Activated CD8-positive, alpha-beta T cell treated with anti-CD3 and anti-CD28 coated beads, Interleukin-2, amount 10 ng/mL, durations not matched to agents 7 days and 5 days (primary cell): ENCODE measurements around the gene COX8A. TPM values are rescaled to one million over a fixed set of nuclear protein-coding genes. Genes with fewer than 3 reads are reported as not detected.
A peak's percentile ranks its signal among the peaks of the same experiment; 100 is the strongest.
"Not testable (repeated sequence)": the region's sequence is repeated elsewhere in the genome, so short reads cannot be mapped to it uniquely, and the experiment has no call there.

Experiments used
- ATAC-seq: fragments of 150-1000 bp; cut with Tn5 transposase; one replicate; pipeline ENCODE4 v1.10.0; 2021; ENCODE audit warnings: moderate library complexity
- CTCF ChIA-PET: fragments of 350-600 bp; sonication (Branson Sonifier 250); formaldehyde crosslinking; loops from one replicate; lab custom pipeline; 2021; ENCODE audit warnings: antibody characterized with exemption; lab: Charles Lee
- POLR2A ChIA-PET: fragments of 350-600 bp; sonication (Branson Sonifier 250); formaldehyde crosslinking; loops from one replicate; lab custom pipeline; 2021; ENCODE audit warnings: antibody characterized with exemption; lab: Charles Lee
- DNase-seq: peaks from one replicate; pipeline ENCODE4 v3.0.0-alpha.2; 2020
- H3K27ac Mint-ChIP-seq: one replicate; pipeline ENCODE4 v1.8.0; 2021; ENCODE audit warnings: mild to moderate bottlenecking, mixed read lengths
- H3K27me3 Mint-ChIP-seq: one replicate; pipeline ENCODE4 v1.8.0; 2021; ENCODE audit warnings: low read depth, mixed read lengths
- H3K36me3 Mint-ChIP-seq: one replicate; pipeline ENCODE4 v1.8.0; 2021; ENCODE audit warnings: low read depth, mixed read lengths
- H3K4me1 Mint-ChIP-seq: one replicate; pipeline ENCODE4 v1.8.0; 2021; ENCODE audit warnings: low read depth, mixed read lengths
- H3K4me3 Mint-ChIP-seq: one replicate; pipeline ENCODE4 v1.8.0; 2021; ENCODE audit warnings: mild to moderate bottlenecking, mixed read lengths
- H3K9me3 Mint-ChIP-seq: one replicate; pipeline ENCODE4 v1.8.0; 2022; ENCODE audit warnings: mixed read lengths; ENCODE audit not compliant: insufficient read depth
- total RNA-seq, 2 experiments: library from RNA; stranded (reverse); gene quantifications; one replicate each; pipeline ENCODE4 v1.2.3, GENCODE V29; 2021

COX8A gene
- total RNA-seq, 2 experiments from 2014 or later, result 528 to 569 TPM

DNA sequence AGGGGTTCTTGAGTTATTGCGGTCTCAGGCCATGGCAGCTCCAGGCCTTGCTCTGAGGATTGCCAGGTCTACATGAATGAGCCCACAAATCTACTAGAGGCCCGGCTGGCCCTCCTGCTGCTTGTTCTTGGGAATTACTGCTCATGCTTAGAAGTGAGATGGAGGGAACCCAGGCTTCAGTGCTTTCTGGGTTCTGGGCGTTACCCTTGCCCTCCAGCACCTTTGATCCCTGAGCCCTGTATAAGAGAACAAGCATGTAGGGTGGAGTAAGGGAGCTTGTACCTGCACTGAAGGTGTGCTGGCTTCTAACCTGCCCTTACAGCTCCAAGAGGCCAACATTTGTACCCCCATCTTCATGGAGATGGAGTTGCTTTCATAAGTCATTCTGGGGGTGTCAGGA lies 31.6 kb upstream of the COX8A start:
- Mint-ChIP-seq H3K9me3 (no peaks in the 10 kb centered on the region), H3K36me3 (peaks cover 15% of the 10 kb centered on the region), H3K27ac (no peak overlapping the region), H3K27me3 (no peaks in the 10 kb centered on the region), H3K4me1 (peaks cover 30% of the 10 kb centered on the region), H3K4me3 (no peak overlapping the region)
- ATAC-seq (no peak), DNase-seq (no peak)
- ChIA-PET POLR2A (no interaction called here), CTCF (interaction anchor here (0.7 to 6.7 kb wide), 2 partner anchors 106 to 175 kb away, joined by 3 to 188 read pairs; partner anchors contain the start of genes MARK2 and ZFTA)

DNA sequence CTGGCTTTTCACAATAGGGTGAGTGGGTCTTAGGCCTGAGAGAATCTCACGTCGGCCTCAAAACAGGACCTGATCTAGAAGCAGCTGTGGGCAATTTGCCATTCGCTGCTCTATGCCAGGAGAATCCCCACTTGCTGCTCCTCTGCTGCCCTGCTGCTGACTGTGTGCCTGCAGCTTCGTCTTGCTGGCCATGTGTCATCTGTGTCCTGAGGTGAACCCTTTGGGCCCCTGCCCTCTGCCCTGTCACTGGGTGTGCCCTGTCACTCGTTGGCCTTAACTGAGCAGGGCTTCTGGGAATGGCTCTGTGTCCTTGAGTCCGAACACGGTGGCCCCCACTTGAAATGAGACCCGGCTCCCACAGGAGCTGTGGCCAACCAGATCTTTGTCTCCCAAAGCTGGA lies 29.4 kb upstream of the COX8A start:
- Mint-ChIP-seq H3K4me3 (no peak overlapping the region), H3K9me3 (no peaks in the 10 kb centered on the region), H3K27me3 (no peaks in the 10 kb centered on the region), H3K27ac (no peak overlapping the region), H3K36me3 (peaks cover 22% of the 10 kb centered on the region), H3K4me1 (peaks cover 21% of the 10 kb centered on the region)
- ChIA-PET POLR2A (interaction anchor here (0.7 to 1.3 kb wide), 2 partner anchors 105 to 107 kb away, joined by 3 to 5 read pairs; no protein-coding TSS in a partner anchor), CTCF (interaction anchor here (0.6 to 6.7 kb wide), 26 partner anchors 9 to 177 kb away, joined by 3 to 188 read pairs (median 6); partner anchors contain the start of genes MARK2, RCOR2 and ZFTA)
- no peak for DNase-seq
- no peak for ATAC-seq

DNA sequence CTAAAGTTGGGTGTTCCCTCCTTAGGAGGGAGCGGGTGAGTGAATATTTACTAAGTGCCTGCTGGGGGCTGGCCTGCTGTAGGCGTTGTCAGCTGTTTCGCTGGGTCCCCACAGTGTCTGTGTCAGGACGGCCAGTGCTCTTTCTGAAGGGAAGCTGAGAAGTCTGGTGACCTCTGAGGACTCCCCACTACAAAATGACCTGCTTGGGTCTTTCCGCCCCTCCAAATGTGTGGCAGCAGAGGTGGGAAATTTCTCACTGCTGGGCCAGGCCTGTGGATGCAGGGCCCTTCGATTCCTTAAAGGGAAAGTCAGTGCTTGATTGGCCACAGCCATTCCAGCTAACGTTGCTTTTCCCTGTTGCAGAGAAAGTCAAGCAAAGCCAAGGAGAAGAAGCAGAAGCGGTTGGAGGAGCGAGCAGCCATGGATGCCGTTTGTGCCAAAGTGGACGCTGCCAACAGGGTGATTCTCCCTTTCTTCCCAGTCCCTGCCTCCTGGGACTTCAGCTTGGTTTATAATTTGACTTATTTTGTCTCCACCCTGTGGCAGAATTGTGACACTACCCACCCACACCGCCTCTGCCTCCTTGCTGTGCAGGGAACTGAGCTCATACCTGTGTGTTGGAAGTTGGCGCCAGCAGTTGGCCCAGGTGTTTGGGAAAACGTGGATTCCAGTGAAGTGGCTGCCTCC lies 28.8 kb upstream of the COX8A start:
- POLR2A ChIA-PET, result interaction anchor here (0.7 to 1.3 kb wide), 3 partner anchors 106 to 109 kb away, joined by 3 to 5 read pairs (median 3); no protein-coding TSS in a partner anchor
- no peak overlapping the region for H3K27ac Mint-ChIP-seq
- H3K4me1 Mint-ChIP-seq, result peaks cover 18% of the 10 kb centered on the region
- peaks cover 22% of the 10 kb centered on the region for H3K36me3 Mint-ChIP-seq
- no peaks in the 10 kb centered on the region for H3K27me3 Mint-ChIP-seq
- ATAC-seq (peak; percentile 87), DNase-seq (peak; percentile 64)
- H3K9me3 Mint-ChIP-seq, result no peaks in the 10 kb centered on the region
- CTCF ChIA-PET, result interaction anchor here (0.7 to 6.7 kb wide), 41 partner anchors 8 to 192 kb away, joined by 3 to 188 read pairs (median 5); partner anchors contain the start of genes MARK2, RCOR2 and ZFTA
- no peak overlapping the region for H3K4me3 Mint-ChIP-seq

DNA sequence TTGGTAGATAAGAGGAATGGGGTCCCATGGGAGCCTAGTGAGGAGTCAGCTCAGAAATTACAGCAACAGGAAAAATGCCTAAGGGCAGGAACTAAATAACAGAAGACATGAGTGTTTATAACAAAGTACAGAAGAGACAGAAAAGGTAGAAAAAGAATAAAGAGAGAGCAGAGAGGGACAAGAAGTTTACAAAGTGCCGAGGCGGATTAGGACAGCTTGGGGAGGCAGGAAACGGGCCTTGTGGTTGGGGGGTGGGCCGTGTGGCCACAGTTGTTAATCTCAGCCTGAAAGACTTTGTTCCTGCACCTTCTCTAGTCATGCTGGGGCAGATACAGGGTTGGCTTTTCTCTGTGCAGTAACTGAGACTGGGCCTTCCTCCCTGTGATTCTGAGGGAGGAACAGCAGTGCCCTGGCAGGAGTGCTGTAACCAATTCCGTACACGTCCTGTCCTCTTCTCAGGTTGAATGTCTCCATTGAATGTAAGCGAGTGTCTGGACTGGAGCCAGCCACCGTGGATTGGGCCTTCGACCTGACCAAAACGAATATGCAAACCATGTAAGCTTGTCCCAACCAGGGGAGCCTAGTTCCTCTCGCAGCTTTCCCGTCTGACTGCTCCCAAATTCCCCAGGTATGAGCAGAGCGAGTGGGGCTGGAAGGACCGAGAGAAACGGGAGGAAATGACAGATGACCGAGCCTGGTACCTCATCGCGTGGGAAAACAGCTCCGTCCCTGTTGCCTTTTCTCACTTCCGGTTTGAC lies 22.5 kb upstream of the COX8A start:
- Mint-ChIP-seq H3K27ac (peak overlapping the region; percentile 76), H3K4me3 (peak overlapping the region; percentile 60), H3K27me3 (no peaks in the 10 kb centered on the region), H3K36me3 (peaks cover 54% of the 10 kb centered on the region), H3K9me3 (no peaks in the 10 kb centered on the region), H3K4me1 (peaks cover 33% of the 10 kb centered on the region)
- ChIA-PET POLR2A (interaction anchor here (1.4 kb wide), 1 partner anchor 10 kb away, joined by 6 read pairs; no protein-coding TSS in a partner anchor), CTCF (interaction anchor here (0.6 to 5.2 kb wide), 9 partner anchors 8 to 197 kb away, joined by 3 to 52 read pairs (median 3); partner anchors contain the start of genes COX8A and MARK2)
- DNase-seq, result peak; percentile 83
- ATAC-seq, result peak; percentile 90

DNA sequence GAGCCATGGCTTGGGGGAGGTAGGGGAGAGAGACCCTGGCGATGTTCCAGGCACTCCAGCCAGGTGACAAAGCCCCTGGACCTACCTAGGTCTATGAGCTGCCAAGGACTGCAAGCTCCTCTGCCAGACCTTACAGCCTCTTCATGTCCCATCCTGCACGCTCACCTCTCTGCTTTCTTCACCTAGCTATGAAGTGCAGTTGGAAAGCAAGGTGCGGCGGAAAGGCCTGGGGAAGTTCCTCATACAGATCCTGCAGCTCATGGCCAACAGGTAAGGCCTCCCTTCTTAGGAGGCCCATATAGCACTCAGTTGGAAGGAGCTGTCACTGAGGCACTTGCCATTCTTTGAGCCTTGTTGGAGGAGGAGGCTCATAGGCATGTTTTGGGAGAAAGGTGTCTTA lies 21.9 kb upstream of the COX8A start:
- no peaks in the 10 kb centered on the region for H3K9me3 Mint-ChIP-seq
- H3K36me3 Mint-ChIP-seq, result peaks cover 57% of the 10 kb centered on the region
- H3K4me1 Mint-ChIP-seq, result peaks cover 34% of the 10 kb centered on the region
- H3K4me3 Mint-ChIP-seq, result peak overlapping the region; percentile 60
- ATAC-seq, result no peak
- H3K27me3 Mint-ChIP-seq, result no peaks in the 10 kb centered on the region
- peak overlapping the region; percentile 76 for H3K27ac Mint-ChIP-seq
- POLR2A ChIA-PET, result no interaction called here
- no peak for DNase-seq
- CTCF ChIA-PET, result interaction anchor here (0.6 to 5.2 kb wide), 7 partner anchors 22 to 197 kb away, joined by 3 to 52 read pairs (median 3); partner anchors contain the start of genes COX8A and MARK2

DNA sequence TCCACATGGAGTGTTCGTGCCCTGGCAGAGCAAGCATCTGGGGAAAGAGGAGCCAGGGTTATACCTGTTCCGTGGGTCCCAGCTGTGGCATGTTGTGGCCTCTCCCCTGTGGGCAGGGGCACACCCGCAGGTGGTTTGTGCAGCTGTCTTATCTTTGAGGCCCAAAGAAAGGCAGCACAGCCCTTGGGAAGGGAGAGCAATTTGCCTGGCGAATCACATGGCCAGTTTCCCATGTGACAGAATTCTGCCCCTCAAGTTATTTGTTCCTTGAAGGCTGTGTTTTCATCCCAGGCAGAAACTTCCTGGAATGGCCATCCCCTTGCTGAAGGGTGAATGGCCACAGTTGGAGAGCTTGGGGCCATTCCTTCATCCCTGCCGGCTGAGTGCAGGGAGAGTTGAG lies 16.4 kb upstream of the COX8A start:
- Mint-ChIP-seq H3K4me1 (peaks cover 29% of the 10 kb centered on the region), H3K4me3 (no peak overlapping the region), H3K27ac (no peak overlapping the region), H3K9me3 (no peaks in the 10 kb centered on the region), H3K36me3 (peaks cover 41% of the 10 kb centered on the region), H3K27me3 (no peaks in the 10 kb centered on the region)
- ATAC-seq, result no peak
- no peak for DNase-seq
- POLR2A ChIA-PET, result no interaction called here
- CTCF ChIA-PET, result interaction anchor here (1.0 to 2.0 kb wide), 5 partner anchors 12 to 195 kb away, joined by 3 to 16 read pairs (median 4); no protein-coding TSS in a partner anchor

DNA sequence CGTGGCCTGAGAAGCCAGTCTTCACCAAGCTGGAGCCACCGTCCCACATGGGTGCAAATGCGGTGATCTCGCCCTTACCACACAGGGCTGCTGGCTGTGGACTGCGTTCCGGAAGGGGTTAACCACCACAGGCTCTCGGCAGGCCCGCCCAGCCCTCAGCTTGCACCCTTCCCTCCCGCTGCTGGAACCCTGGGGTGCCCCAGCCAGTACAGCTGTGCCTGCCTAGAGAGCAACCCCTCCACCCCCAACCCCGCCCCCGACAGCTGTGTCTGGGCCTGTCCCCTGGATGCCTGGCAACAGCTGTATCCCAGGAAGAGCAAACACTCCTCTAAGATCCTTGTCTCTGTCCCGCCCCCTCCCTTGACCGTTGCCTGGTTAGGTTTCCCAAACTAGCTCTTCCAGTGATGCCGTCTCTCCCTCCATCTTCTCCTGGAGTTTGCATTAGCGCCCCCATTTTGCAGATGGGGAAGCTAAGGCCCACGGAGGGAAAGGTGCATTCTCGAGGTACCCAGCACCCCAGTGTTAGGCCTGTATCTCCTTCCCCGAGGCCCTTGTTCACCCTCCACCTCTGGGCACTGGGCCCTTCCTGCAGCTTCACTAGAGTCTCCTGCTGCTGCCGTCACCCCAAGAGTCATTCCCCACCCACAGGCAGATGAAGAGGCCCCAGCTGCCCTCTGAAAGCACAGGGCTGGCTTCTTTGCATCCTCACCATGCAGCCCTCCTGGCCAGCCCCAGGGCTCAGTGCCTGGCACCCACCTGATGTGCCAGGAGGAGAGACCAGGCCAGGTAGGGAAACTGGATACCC lies 12.6 kb upstream of the COX8A start:
- Mint-ChIP-seq H3K9me3 (no peaks in the 10 kb centered on the region), H3K4me1 (peaks cover 20% of the 10 kb centered on the region), H3K4me3 (no peak overlapping the region), H3K27ac (no peak overlapping the region), H3K36me3 (peaks cover 8% of the 10 kb centered on the region), H3K27me3 (no peaks in the 10 kb centered on the region)
- ChIA-PET CTCF (interaction anchor here (1.8 to 3.1 kb wide), 2 partner anchors 16 to 124 kb away, joined by 8 to 16 read pairs; no protein-coding TSS in a partner anchor), POLR2A (interaction anchor here (0.7 to 2.1 kb wide), 3 partner anchors 11 to 24 kb away, joined by 3 to 6 read pairs (median 5); partner anchors contain the start of gene COX8A)
- DNase-seq (peak; percentile 60), ATAC-seq (peak; percentile 76)

DNA sequence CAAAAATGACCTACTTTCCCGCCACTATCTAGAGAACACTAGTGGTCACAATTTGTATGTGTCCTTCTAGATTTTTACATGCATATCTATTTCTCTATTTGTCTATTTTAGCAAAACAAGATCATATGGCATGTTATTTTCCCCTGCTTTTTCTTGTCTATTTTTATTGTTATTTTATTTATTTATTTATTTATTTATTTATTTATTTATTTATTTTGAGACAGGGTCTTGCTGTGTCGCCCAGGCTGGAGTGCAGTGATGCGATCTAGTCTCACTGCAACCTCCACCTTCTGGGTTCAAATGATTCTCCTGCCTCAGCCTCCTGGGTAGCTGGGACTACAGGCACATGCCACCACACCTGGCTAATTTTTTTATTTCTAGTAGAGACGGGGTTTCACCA lies 10.5 kb upstream of the COX8A start:
- POLR2A ChIA-PET, ATAC-seq, H3K27me3 Mint-ChIP-seq, DNase-seq, H3K36me3 Mint-ChIP-seq, CTCF ChIA-PET, H3K9me3 Mint-ChIP-seq, H3K27ac Mint-ChIP-seq, H3K4me3 Mint-ChIP-seq: not testable (repeated sequence)
- peaks cover 16% of the 10 kb centered on the region for H3K4me1 Mint-ChIP-seq

DNA sequence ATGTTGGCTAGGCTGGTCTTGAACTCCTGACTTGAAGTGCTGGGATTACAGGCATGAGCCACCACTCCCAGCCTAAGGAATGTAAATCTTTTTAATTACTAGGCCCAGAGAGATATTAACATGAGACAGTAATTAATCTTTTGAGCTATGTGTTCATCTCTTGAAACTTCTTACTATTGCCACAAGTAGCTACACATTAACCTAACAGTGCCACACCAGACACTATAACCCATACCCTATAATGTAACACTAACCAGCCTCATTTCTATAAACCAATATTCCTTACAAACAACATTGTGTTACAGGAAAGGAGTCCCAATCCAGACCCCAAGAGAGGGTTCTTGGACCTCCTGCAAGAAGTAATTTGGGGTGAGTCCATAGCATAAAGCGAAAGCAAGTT lies 8.0 kb upstream of the COX8A start:
- no peak for ATAC-seq
- DNase-seq, result no peak
- CTCF ChIA-PET, result interaction anchor here (0.7 to 1.8 kb wide), 3 partner anchors 21 to 129 kb away, joined by 3 to 11 read pairs (median 4); partner anchors contain the start of gene MARK2
- Mint-ChIP-seq H3K4me3 (no peak overlapping the region), H3K4me1 (peaks cover 7% of the 10 kb centered on the region), H3K36me3 (no peaks in the 10 kb centered on the region), H3K27ac (no peak overlapping the region), H3K9me3 (no peaks in the 10 kb centered on the region), H3K27me3 (peaks cover 2% of the 10 kb centered on the region)
- POLR2A ChIA-PET, result interaction anchor here (0.5 kb wide), 1 partner anchor 90 kb away, joined by 3 read pairs; no protein-coding TSS in a partner anchor

DNA sequence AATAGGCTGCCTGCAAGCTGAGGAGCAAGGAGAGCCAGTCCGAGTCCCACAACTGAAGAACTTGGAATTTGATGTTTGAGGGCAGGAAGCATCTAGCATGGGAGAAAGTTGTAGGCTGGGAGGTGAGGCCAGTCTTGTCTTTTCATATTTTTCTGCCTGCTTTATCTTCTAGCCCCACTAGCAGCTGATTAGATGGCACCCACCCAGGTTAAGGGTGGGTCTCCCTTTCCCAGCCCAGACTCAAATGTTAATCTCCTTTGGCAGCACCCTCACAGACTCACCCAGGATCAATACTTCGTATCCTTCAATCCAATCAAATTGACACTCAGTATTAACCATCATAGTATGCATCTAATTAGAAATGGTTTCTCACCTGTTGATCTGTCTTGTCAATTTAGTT lies 5.0 kb upstream of the COX8A start:
- POLR2A ChIA-PET, result no interaction called here
- H3K4me1 Mint-ChIP-seq, result peaks cover 11% of the 10 kb centered on the region

More for the DNA sequence above, 5.0 kb upstream of the COX8A start:
- no peak for DNase-seq
- H3K27me3 Mint-ChIP-seq, result peaks cover 2% of the 10 kb centered on the region
- H3K4me3 Mint-ChIP-seq, result no peak overlapping the region
- peaks cover 8% of the 10 kb centered on the region for H3K36me3 Mint-ChIP-seq
- CTCF ChIA-PET, result interaction anchor here (1.4 kb wide), 1 partner anchor 23 kb away, joined by 4 read pairs; no protein-coding TSS in a partner anchor
- H3K27ac Mint-ChIP-seq, result no peak overlapping the region
- no peak for ATAC-seq
- no peaks in the 10 kb centered on the region for H3K9me3 Mint-ChIP-seq
